Measurements from ENCODE around the gene ADAMTSL1.

The ADAMTSL1 gene, protein sequence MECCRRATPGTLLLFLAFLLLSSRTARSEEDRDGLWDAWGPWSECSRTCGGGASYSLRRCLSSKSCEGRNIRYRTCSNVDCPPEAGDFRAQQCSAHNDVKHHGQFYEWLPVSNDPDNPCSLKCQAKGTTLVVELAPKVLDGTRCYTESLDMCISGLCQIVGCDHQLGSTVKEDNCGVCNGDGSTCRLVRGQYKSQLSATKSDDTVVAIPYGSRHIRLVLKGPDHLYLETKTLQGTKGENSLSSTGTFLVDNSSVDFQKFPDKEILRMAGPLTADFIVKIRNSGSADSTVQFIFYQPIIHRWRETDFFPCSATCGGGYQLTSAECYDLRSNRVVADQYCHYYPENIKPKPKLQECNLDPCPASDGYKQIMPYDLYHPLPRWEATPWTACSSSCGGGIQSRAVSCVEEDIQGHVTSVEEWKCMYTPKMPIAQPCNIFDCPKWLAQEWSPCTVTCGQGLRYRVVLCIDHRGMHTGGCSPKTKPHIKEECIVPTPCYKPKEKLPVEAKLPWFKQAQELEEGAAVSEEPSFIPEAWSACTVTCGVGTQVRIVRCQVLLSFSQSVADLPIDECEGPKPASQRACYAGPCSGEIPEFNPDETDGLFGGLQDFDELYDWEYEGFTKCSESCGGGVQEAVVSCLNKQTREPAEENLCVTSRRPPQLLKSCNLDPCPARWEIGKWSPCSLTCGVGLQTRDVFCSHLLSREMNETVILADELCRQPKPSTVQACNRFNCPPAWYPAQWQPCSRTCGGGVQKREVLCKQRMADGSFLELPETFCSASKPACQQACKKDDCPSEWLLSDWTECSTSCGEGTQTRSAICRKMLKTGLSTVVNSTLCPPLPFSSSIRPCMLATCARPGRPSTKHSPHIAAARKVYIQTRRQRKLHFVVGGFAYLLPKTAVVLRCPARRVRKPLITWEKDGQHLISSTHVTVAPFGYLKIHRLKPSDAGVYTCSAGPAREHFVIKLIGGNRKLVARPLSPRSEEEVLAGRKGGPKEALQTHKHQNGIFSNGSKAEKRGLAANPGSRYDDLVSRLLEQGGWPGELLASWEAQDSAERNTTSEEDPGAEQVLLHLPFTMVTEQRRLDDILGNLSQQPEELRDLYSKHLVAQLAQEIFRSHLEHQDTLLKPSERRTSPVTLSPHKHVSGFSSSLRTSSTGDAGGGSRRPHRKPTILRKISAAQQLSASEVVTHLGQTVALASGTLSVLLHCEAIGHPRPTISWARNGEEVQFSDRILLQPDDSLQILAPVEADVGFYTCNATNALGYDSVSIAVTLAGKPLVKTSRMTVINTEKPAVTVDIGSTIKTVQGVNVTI (N-terminal part only)

GRCh38 chr9:18473652-18474279 lies at the start of gene ADAMTSL1:
Gene ADAMTSL1, plus strand, starts transcription at chr9:18474153. Its CDS starts 80 bp downstream, at chr9:18474233.
- no peak for DNase-seq (ENCODE audit: extremely low read depth in 1 of 2, low read depth in 1 of 2)

DNA sequence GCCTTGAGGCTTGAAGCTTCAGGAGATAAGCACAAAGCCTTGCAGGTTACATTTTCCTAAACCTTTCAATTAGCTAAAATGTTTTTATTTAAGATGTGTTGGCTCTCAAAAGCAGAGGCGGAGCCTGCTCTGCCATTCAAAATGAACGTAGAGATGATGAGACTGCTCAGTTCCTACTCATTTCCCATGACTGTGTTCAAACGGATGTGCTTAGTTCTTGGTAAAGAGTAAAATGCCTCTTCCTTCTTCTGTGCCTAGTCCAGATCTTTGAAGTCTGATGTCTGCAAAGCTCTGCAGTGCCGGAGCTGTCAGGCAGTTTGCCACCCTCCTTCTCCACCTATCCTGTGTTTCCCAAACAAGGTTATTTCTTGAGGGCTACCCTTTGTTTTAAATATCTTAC lies 46.3 kb upstream of the ADAMTSL1 start:
- no peak for DNase-seq (ENCODE audit: extremely low read depth in 1 of 2, low read depth in 1 of 2)

- no peak for DNase-seq (ENCODE audit: extremely low read depth in 1 of 2, low read depth in 1 of 2)
Observed at GRCh38 chr9:18428661-18429060, 45.3 kb upstream of the ADAMTSL1 start.

DNA sequence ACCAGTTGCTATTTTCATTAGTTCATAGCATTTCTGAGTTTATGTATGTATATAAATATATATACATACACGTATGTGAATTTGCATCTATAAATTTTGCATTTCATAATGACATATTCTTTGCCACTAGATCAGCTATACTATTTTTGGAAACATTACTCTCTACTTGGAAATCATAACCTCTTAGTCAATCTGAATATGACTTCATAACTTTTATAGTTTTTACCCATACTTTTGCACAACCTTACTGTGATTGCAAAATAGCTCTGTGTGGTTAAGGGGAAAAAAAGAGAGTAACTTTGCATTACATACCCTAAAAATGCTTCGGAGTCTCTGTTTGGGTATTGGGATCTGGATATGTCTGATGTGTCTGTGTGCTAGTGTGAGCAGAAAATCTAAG lies 44.9 kb upstream of the ADAMTSL1 start:
- DNase-seq (ENCODE audit: extremely low read depth in 1 of 2, low read depth in 1 of 2) = no peak

DNA sequence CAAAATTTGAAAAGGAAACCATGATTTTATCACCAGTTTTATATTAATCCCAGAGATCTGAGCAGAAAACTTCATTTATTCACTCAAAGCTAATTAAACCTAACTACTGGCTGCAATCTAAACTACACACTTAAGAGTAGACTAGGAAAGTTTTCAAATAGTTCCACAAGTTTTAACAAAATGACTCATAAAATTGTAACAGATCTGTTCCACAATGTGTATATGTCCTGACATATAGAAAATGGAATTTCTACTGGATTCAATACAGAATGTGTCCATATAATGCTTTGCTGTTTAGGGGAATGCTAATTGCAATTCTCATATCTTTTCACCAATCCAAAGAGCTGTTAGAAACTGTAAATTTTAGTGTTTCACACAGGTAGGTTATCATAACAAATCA lies 40.3 kb upstream of the ADAMTSL1 start:
- DNase-seq (ENCODE audit: extremely low read depth in 1 of 2, low read depth in 1 of 2) = no peak

DNA sequence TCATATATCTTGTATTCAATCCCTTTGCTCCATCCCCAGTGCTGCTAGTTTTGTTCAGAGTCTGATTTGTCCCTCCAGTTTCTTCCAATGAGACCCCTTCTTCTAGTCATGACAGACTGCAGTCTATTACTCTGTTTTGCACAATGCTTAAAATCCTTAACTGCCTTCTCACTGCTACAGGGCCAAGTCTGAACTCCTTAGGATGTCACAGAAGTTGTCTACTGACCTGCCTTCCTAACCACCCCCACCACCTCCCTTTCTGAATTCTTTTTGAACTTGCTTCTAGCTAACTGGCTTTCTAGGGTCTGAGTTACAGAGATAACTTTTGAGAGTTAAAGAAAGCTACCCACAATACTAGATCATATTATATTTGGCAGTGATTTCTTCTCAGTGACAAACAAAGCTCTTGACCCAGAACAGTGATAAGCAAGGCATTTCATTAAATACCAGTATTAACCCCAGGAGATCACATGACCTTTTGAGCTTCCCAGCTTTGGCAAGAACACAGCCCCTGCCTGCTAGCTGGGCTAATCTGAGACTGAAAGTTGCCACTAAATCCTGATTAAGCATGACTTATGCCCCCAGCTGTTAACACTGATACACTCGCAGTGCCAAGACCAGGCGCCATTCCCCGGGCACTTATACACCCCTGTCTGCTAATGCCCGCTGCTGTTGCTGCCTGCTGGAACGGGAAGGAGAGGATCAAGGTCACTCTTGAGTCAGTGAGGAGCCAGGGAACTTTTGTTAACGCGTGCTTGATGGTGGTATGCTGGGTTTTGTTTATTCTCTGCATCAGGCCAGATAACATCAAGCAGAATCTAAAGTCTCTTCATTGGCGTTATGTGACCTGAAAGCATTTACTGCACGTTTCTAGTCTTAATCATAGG lies 36.4 kb upstream of the ADAMTSL1 start:
- no peak for DNase-seq (ENCODE audit: extremely low read depth in 1 of 2, low read depth in 1 of 2)

GRCh38 chr9:18438300-18438925 lies 35.5 kb upstream of the ADAMTSL1 start:
- DNase-seq (ENCODE audit: extremely low read depth in 1 of 2, low read depth in 1 of 2) = no peak

- DNase-seq (ENCODE audit: extremely low read depth in 1 of 2, low read depth in 1 of 2) = no peak
Observed at GRCh38 chr9:18438951-18439350, 35.0 kb upstream of the ADAMTSL1 start.

GRCh38 chr9:18441261-18441660 lies 32.7 kb upstream of the ADAMTSL1 start:
- no peak for DNase-seq (ENCODE audit: extremely low read depth in 1 of 2, low read depth in 1 of 2)

GRCh38 chr9:18442629-18443491 lies 31.1 kb upstream of the ADAMTSL1 start:
- DNase-seq (ENCODE audit: extremely low read depth in 1 of 2, low read depth in 1 of 2) = peak in 1 of 2 donors; percentile 17

DNA sequence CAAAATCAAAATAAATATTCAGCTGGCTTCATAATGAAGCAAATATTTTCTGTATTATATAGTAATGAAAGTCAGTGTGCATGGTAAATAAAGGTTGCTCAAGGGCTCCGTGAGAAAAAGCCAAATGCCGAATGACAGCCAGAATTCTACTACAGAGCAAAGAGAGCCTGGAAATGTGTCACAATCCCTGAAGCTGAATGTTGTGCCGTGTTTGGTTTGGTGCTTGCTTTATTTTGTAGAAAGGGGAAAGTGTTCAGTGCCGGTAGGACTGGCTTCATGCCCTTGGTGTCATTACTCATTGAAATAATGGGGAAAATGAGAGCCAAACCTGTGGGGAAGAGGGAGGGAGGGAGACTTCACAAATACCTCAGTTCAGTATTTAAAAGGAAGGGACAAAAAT lies 26.8 kb upstream of the ADAMTSL1 start:
- DNase-seq (ENCODE audit: extremely low read depth in 1 of 2, low read depth in 1 of 2) = no peak

- DNase-seq (ENCODE audit: extremely low read depth in 1 of 2, low read depth in 1 of 2) = no peak
Observed at GRCh38 chr9:18447541-18447940, 26.4 kb upstream of the ADAMTSL1 start.

- DNase-seq (ENCODE audit: extremely low read depth in 1 of 2, low read depth in 1 of 2) = no peak
Observed at GRCh38 chr9:18448101-18448500, 25.9 kb upstream of the ADAMTSL1 start.

- DNase-seq (ENCODE audit: extremely low read depth in 1 of 2, low read depth in 1 of 2) = no peak
Observed at GRCh38 chr9:18451406-18451805, 22.5 kb upstream of the ADAMTSL1 start.

DNA sequence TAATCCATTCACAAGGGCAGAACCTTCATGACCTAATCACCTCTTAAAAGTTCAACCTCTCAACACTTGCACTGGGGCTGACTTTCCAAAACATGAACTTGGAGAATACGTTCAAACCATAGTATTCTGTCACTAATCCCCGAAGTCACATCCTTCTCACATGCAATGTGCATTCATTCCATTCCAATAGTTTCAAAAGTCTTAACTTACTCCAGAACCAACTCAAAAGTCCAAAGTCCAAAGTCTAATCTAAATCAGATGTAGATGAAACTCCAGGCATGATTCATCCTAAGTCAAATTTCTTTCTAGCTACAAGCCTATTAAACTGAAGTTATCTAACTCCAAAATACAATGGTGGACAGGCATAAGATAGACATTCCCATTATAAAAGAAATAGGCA lies 21.7 kb upstream of the ADAMTSL1 start:
- no peak for DNase-seq (ENCODE audit: extremely low read depth in 1 of 2, low read depth in 1 of 2)

- DNase-seq (ENCODE audit: extremely low read depth in 1 of 2, low read depth in 1 of 2) = no peak
Observed at GRCh38 chr9:18456624-18457237, 17.2 kb upstream of the ADAMTSL1 start.

- DNase-seq (ENCODE audit: extremely low read depth in 1 of 2, low read depth in 1 of 2) = no peak
Observed at GRCh38 chr9:18457510-18457909, 16.4 kb upstream of the ADAMTSL1 start.
